ENCODE measurements around the gene NADSYN1.
A peak's percentile ranks its signal among the peaks of the same experiment; 100 is the strongest.

Gene NADSYN1

DNA sequence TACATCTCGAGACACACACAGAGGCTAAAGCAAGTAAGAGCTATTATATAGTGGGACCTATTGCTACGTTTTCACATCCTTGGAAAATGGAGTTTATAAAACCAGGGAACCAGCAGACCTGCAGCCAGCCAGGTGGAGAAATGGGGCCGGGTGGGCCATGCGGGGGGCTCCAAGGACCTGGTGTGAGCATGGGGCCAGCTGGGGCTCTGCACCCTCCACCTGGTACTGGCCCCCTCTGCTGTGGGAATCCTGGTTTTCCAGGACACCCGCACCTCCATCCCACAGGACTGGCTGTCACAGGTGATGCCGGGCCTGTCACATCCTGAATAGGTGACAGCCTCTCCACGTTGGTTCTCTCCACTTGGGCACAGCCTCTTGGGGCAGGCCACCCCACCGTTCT, 16.1 kb upstream of the NADSYN1 start:
- Histone ChIP-seq H3K79me2 (ENCODE audit: insufficient read depth, low read length) (no peaks in the 10 kb centered on the region), H2AFZ (ENCODE audit: low read length) (no peak overlapping the region), H3K9me3 (ENCODE audit: low read length) (no peaks in the 10 kb centered on the region), H3K27me3 (ENCODE audit: insufficient read depth, low read length) (no peaks in the 10 kb centered on the region), H3K27ac (ENCODE audit: low read depth, low read length, poor library complexity, severe bottlenecking) (no peak overlapping the region), H3K9ac (ENCODE audit: low read length) (no peak overlapping the region), H3K4me3 (ENCODE audit: low read depth, low read length, poor library complexity, severe bottlenecking) (no peak overlapping the region), H3F3A (ENCODE audit: insufficient read depth, low read length) (no peaks in the 10 kb centered on the region), H3K4me1 (ENCODE audit: insufficient read depth, low read length, severe bottlenecking) (no peaks in the 10 kb centered on the region), H3K9me2 (ENCODE audit: low read depth, low read length) (no peaks in the 10 kb centered on the region), H3K4me2 (ENCODE audit: low read length) (no peak overlapping the region), H4K20me1 (ENCODE audit: insufficient read depth, low read length) (no peaks in the 10 kb centered on the region), H3K36me3 (ENCODE audit: insufficient read depth, low read length) (peaks cover 76% of the 10 kb centered on the region)
- TF ChIP-seq CTCF (IDR thresholded peaks at IDR 0.05; ENCODE audit: low read length): no peak
- TF ChIP-seq EZH2 (IDR thresholded peaks at IDR 0.05; ENCODE audit: borderline replicate concordance, low read length): no peak

GRCh38 chr11:71437399-71437798, 15.6 kb upstream of the NADSYN1 start:
- Histone ChIP-seq H3K4me3 (ENCODE audit: low read depth, low read length, poor library complexity, severe bottlenecking) (no peak overlapping the region), H4K20me1 (ENCODE audit: insufficient read depth, low read length) (no peaks in the 10 kb centered on the region), H3K9me3 (ENCODE audit: low read length) (no peaks in the 10 kb centered on the region), H3K9ac (ENCODE audit: low read length) (no peak overlapping the region), H3K27me3 (ENCODE audit: insufficient read depth, low read length) (no peaks in the 10 kb centered on the region), H3K4me2 (ENCODE audit: low read length) (no peak overlapping the region), H3K36me3 (ENCODE audit: insufficient read depth, low read length) (peaks cover 81% of the 10 kb centered on the region), H3K4me1 (ENCODE audit: insufficient read depth, low read length, severe bottlenecking) (no peaks in the 10 kb centered on the region), H3K79me2 (ENCODE audit: insufficient read depth, low read length) (no peaks in the 10 kb centered on the region), H2AFZ (ENCODE audit: low read length) (no peak overlapping the region), H3K27ac (ENCODE audit: low read depth, low read length, poor library complexity, severe bottlenecking) (no peak overlapping the region), H3F3A (ENCODE audit: insufficient read depth, low read length) (no peaks in the 10 kb centered on the region), H3K9me2 (ENCODE audit: low read depth, low read length) (no peaks in the 10 kb centered on the region)
- TF ChIP-seq EZH2 (IDR thresholded peaks at IDR 0.05; ENCODE audit: borderline replicate concordance, low read length) (no peak), CTCF (IDR thresholded peaks at IDR 0.05; ENCODE audit: low read length) (no peak)

DNA sequence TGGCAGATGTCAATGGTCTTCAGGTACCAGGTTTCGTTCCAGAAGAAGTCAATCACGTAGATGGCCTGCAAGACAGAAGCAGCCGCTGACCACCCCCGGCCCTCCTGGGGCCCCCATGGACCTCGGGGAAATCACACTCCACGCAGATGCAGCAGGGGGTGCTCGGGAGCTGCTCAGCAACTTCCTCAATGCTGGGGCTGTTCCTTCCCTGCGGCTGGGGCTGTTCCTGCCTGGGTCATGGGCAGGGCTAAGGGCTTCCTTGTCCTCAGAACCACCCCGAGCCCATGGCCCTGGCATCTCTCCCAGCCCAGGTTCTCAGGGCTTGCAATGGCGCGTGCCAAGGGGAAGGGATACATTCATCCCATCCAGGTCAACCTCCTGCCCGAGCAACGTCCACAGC, 15.1 kb upstream of the NADSYN1 start:
- no peaks in the 10 kb centered on the region for H3F3A ChIP-seq (ENCODE audit: insufficient read depth, low read length)
- no peaks in the 10 kb centered on the region for H3K9me3 ChIP-seq (ENCODE audit: low read length)
- H4K20me1 ChIP-seq (ENCODE audit: insufficient read depth, low read length): no peaks in the 10 kb centered on the region
- H3K9me2 ChIP-seq (ENCODE audit: low read depth, low read length): no peaks in the 10 kb centered on the region
- no peak overlapping the region for H3K4me2 ChIP-seq (ENCODE audit: low read length)
- H3K4me3 ChIP-seq (ENCODE audit: low read depth, low read length, poor library complexity, severe bottlenecking): no peak overlapping the region
- H2AFZ ChIP-seq (ENCODE audit: low read length): no peak overlapping the region
- peaks cover 83% of the 10 kb centered on the region for H3K36me3 ChIP-seq (ENCODE audit: insufficient read depth, low read length)
- no peaks in the 10 kb centered on the region for H3K4me1 ChIP-seq (ENCODE audit: insufficient read depth, low read length, severe bottlenecking)
- H3K79me2 ChIP-seq (ENCODE audit: insufficient read depth, low read length): no peaks in the 10 kb centered on the region
- no peak overlapping the region for H3K9ac ChIP-seq (ENCODE audit: low read length)
- H3K27me3 ChIP-seq (ENCODE audit: insufficient read depth, low read length): no peaks in the 10 kb centered on the region
- no peak for TF ChIP-seq EZH2 (IDR thresholded peaks at IDR 0.05; ENCODE audit: borderline replicate concordance, low read length)
- peak; percentile 24; the same call in 1 of the 2 replicates for TF ChIP-seq CTCF (IDR thresholded peaks at IDR 0.05; ENCODE audit: low read length)
- no peak overlapping the region for H3K27ac ChIP-seq (ENCODE audit: low read depth, low read length, poor library complexity, severe bottlenecking)
